ENCODE data around the gene ZNHIT1.

GRCh38 chr7:101175664-101176063 lies 42.3 kb upstream of the ZNHIT1 start:
- TF ChIP-seq CTCF (IDR thresholded peaks at IDR 0.05) (no peak), POLR2A (IDR thresholded peaks at IDR 0.05) (no peak)

Measured in testis (tissue), 2 donors.